ENCODE data around the gene C1S. TPM values are rescaled to one million over a fixed set of nuclear protein-coding genes. Genes with fewer than 3 reads are reported as not detected.

The C1S gene
- total and polyA plus RNA-seq, 2 experiments from 2014 or later, result 120 to 143 TPM

- H3K9me3 ChIP-seq (ENCODE audit: low read depth), result no peaks in the 10 kb centered on the region
- H3K4me1 ChIP-seq (ENCODE audit: insufficient read depth), result peaks cover 23% of the 10 kb centered on the region
- H3K4me2 ChIP-seq, result no peak overlapping the region
- H3K27ac ChIP-seq, result no peak overlapping the region
- no peak for TF ChIP-seq CTCF (IDR thresholded peaks at IDR 0.05; ENCODE audit: poor library complexity)
- no peak for TF ChIP-seq EZH2 (IDR thresholded peaks at IDR 0.05; ENCODE audit: borderline replicate concordance)
- no peak for TF ChIP-seq EZH2phosphoT487 (IDR thresholded peaks at IDR 0.05; ENCODE audit: low read depth, severe bottlenecking, unreplicated experiment)
- 89% methylated on average over 7 of the region's 7 CpGs for WGBS (ENCODE audit: low lambda C conversion rate, missing lambda C conversion rate)
- H3K27me3 ChIP-seq, result no peaks in the 10 kb centered on the region
- H3K4me3 ChIP-seq, result no peak overlapping the region
- H3K79me2 ChIP-seq, result no peaks in the 10 kb centered on the region
- H3K36me3 ChIP-seq (replicated peaks; ENCODE audit: insufficient read depth, low read depth), result no peaks in the 10 kb centered on the region
- H2AFZ ChIP-seq, result no peak overlapping the region
- no peaks in the 10 kb centered on the region for H3K9me2 ChIP-seq (replicated peaks; ENCODE audit: insufficient read depth)
- no peaks in the 10 kb centered on the region for H4K20me1 ChIP-seq (ENCODE audit: insufficient read depth, poor library complexity, severe bottlenecking)
- DNase-seq (ENCODE audit: low spot score), result no peak
Measured at GRCh38 chr12:7065073-7065623, 4.6 kb downstream of the C1S start.

GRCh38 chr12:7066596-7066995, 6.1 kb downstream of the C1S start:
- TF ChIP-seq EZH2 (IDR thresholded peaks at IDR 0.05; ENCODE audit: borderline replicate concordance) (no peak), EZH2phosphoT487 (IDR thresholded peaks at IDR 0.05; ENCODE audit: low read depth, severe bottlenecking, unreplicated experiment) (no peak), CTCF (IDR thresholded peaks at IDR 0.05; ENCODE audit: poor library complexity) (no peak)
- H3K4me1 ChIP-seq (ENCODE audit: insufficient read depth), result peaks cover 16% of the 10 kb centered on the region
- H3K9me3 ChIP-seq (ENCODE audit: low read depth), result no peaks in the 10 kb centered on the region
- H3K36me3 ChIP-seq (replicated peaks; ENCODE audit: insufficient read depth, low read depth), result no peaks in the 10 kb centered on the region
- H3K4me2 ChIP-seq, result no peak overlapping the region
- DNase-seq (ENCODE audit: low spot score), result no peak
- no peaks in the 10 kb centered on the region for H4K20me1 ChIP-seq (ENCODE audit: insufficient read depth, poor library complexity, severe bottlenecking)
- no peak overlapping the region for H2AFZ ChIP-seq
- no peaks in the 10 kb centered on the region for H3K79me2 ChIP-seq
- no peaks in the 10 kb centered on the region for H3K27me3 ChIP-seq
- WGBS (ENCODE audit: low lambda C conversion rate, missing lambda C conversion rate), result 91% methylated on average over 2 of the region's 2 CpGs
- H3K4me3 ChIP-seq, result no peak overlapping the region
- no peak overlapping the region for H3K27ac ChIP-seq
- no peaks in the 10 kb centered on the region for H3K9me2 ChIP-seq (replicated peaks; ENCODE audit: insufficient read depth)

- Histone ChIP-seq H3K27me3 (no peaks in the 10 kb centered on the region), H3K4me3 (no peak overlapping the region), H3K36me3 (replicated peaks; ENCODE audit: insufficient read depth, low read depth) (no peaks in the 10 kb centered on the region), H2AFZ (no peak overlapping the region), H4K20me1 (ENCODE audit: insufficient read depth, poor library complexity, severe bottlenecking) (no peaks in the 10 kb centered on the region), H3K27ac (no peak overlapping the region), H3K79me2 (no peaks in the 10 kb centered on the region), H3K4me1 (ENCODE audit: insufficient read depth) (peaks cover 16% of the 10 kb centered on the region), H3K9me3 (ENCODE audit: low read depth) (no peaks in the 10 kb centered on the region), H3K9me2 (replicated peaks; ENCODE audit: insufficient read depth) (no peaks in the 10 kb centered on the region), H3K4me2 (no peak overlapping the region)
- 91% methylated on average over 7 of the region's 7 CpGs for WGBS (ENCODE audit: low lambda C conversion rate, missing lambda C conversion rate)
- no peak for DNase-seq (ENCODE audit: low spot score)
- TF ChIP-seq EZH2phosphoT487 (IDR thresholded peaks at IDR 0.05; ENCODE audit: low read depth, severe bottlenecking, unreplicated experiment) (no peak), EZH2 (IDR thresholded peaks at IDR 0.05; ENCODE audit: borderline replicate concordance) (no peak), CTCF (IDR thresholded peaks at IDR 0.05; ENCODE audit: poor library complexity) (no peak)
Measured at GRCh38 chr12:7067096-7067495, 6.6 kb downstream of the C1S start.
